ENCODE data around the gene STAB2. TPM values are rescaled to one million over a fixed set of nuclear protein-coding genes. Genes with fewer than 3 reads are reported as not detected.

The STAB2 gene, protein sequence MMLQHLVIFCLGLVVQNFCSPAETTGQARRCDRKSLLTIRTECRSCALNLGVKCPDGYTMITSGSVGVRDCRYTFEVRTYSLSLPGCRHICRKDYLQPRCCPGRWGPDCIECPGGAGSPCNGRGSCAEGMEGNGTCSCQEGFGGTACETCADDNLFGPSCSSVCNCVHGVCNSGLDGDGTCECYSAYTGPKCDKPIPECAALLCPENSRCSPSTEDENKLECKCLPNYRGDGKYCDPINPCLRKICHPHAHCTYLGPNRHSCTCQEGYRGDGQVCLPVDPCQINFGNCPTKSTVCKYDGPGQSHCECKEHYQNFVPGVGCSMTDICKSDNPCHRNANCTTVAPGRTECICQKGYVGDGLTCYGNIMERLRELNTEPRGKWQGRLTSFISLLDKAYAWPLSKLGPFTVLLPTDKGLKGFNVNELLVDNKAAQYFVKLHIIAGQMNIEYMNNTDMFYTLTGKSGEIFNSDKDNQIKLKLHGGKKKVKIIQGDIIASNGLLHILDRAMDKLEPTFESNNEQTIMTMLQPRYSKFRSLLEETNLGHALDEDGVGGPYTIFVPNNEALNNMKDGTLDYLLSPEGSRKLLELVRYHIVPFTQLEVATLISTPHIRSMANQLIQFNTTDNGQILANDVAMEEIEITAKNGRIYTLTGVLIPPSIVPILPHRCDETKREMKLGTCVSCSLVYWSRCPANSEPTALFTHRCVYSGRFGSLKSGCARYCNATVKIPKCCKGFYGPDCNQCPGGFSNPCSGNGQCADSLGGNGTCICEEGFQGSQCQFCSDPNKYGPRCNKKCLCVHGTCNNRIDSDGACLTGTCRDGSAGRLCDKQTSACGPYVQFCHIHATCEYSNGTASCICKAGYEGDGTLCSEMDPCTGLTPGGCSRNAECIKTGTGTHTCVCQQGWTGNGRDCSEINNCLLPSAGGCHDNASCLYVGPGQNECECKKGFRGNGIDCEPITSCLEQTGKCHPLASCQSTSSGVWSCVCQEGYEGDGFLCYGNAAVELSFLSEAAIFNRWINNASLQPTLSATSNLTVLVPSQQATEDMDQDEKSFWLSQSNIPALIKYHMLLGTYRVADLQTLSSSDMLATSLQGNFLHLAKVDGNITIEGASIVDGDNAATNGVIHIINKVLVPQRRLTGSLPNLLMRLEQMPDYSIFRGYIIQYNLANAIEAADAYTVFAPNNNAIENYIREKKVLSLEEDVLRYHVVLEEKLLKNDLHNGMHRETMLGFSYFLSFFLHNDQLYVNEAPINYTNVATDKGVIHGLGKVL (N-terminal part only)
- 1 to 10 TPM in 1 of 3 donors, under 1 TPM in 2; 0.25 to 1.2 (median 0.27) TPM for polyA plus RNA-seq (ENCODE audit: insufficient read length in 3 of 3)

- no peak for DNase-seq (ENCODE audit: low read depth in 3 of 3, low spot score in 2 of 3)
Observed at GRCh38 chr12:103586791-103587370, at the start of gene STAB2. STAB2 (plus strand) TSS chr12:103587273; CDS start chr12:103587477, 204 bp downstream.

DNA sequence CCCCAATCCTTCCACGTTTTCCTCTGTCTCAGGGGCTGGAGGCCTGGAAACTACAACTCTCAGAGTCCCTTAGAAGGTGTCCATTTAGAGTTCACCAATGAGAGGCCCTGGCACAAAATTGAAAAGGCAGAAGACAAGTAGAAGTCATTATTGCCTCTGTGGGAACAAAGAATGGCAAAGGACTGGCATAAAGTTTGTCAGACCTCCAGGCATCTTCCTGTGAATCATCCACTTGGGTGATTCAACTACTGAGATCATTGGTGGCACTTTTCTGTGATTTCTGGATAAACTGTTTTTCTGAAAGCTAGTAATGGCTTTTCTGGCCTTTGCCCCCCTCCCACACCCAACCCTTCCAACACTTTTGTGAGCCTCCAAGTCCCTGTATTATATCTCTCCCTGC is 48.7 kb upstream of the STAB2 start:
- DNase-seq (ENCODE audit: low read depth in 3 of 3, low spot score in 2 of 3) = no peak

DNA sequence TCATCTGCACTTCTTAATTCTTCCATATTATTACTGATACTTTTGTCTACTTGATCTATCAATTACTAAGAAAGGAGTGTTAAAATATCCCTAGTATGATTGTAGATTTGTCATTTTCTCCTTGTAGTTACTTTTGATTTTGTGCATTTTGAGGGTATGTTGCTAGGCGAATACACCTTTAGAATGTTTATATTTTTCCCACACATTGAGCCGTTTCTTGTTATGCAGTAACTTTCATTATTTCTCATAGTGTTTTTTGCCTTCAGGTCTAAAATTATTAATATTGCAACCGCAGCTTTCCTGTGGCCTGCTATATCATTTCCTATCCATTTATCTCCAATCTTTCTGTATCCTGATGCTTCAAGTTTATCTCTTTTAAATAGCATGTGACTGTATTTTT is 46.8 kb upstream of the STAB2 start:
- DNase-seq (ENCODE audit: low read depth in 3 of 3, low spot score in 2 of 3) = no peak

- no peak for DNase-seq (ENCODE audit: low read depth in 3 of 3, low spot score in 2 of 3)
Observed at GRCh38 chr12:103542078-103542477, 45.0 kb upstream of the STAB2 start.

DNA sequence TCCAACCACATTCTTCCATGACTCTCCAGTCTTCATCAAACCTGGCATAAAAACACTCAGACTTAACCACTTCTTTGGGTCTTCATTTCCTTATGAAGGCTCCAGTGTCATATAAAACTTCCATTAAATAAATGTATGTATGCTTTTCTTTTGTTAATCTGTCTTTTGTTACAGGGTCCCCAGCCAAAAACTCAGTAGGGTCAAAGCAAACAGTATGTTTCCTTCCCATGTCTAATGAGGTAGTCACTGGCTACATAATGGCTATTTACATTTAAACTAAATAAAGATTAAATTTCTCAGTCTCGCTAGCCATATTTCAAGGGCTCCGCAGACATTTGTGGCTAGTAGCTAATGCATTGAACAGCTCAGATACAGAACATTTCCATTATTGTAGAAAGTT is 40.1 kb upstream of the STAB2 start:
- DNase-seq (ENCODE audit: low read depth in 3 of 3, low spot score in 2 of 3) = no peak

DNA sequence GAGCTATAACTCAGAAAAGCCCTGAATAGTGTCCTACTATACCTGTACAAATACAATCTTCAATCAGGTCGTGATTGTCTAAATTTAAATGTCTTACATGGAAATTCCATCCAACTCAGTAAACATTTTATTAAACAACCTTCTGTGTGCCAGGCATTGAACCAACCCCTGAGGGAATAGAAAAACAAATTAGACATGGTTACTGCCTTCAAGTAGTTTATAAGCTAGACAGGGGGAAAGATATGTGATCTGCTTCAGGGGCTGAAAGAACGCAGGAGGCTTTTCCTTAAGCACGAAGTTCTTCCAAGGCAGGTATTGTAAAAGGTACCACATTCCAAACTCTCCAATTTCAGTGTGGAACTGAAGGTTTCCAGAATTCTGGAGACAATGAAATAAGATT is 39.7 kb upstream of the STAB2 start:
- DNase-seq (ENCODE audit: low read depth in 3 of 3, low spot score in 2 of 3) = no peak

- DNase-seq (ENCODE audit: low read depth in 3 of 3, low spot score in 2 of 3) = no peak
Observed at GRCh38 chr12:103547929-103548328, 39.1 kb upstream of the STAB2 start.

- DNase-seq (ENCODE audit: low read depth in 3 of 3, low spot score in 2 of 3) = peak; percentile 40 to 47 (median 41)
Observed at GRCh38 chr12:103548622-103549601, 38.2 kb upstream of the STAB2 start.

- DNase-seq (ENCODE audit: low read depth in 3 of 3, low spot score in 2 of 3) = no peak
Observed at GRCh38 chr12:103556890-103557627, 30.0 kb upstream of the STAB2 start.

DNA sequence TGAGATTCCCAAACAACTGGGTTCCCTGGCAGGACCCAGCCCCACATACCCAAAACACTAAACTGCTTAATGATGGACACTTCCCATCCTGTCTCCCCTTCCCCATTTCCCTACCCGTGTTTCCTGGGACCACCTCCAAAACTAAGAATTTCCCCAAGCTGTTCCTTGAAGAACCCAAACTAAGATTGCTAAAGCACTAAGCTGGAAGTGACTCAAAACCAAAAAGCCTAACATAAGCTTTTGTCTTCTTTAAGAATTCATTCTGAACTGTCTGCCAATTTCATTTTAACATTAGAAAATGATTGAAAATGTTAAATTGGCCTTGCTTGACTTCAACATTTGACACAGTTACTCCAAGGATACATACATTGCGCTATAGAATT is 29.5 kb upstream of the STAB2 start:
- no peak for DNase-seq (ENCODE audit: low read depth in 3 of 3, low spot score in 2 of 3)

DNA sequence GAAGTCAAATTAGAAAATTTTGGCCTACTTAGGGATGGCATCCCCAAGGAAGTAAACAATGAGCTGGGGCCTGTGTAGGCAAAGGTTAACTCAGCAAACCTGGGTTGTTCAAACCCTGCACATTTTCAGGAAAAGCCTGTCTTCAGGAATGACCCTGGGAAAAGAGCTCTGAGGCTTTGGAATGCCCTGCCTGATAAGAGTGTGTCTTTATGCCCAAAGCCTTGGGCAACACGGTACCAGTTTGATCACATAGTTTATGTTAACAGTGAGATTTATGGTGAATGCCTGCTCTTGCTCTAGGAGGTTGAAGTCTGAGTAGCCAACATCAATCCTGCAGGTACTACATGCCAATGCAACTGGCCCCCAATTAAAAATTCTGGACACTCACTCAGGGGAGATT is 28.2 kb upstream of the STAB2 start:
- DNase-seq (ENCODE audit: low read depth in 3 of 3, low spot score in 2 of 3) = no peak

DNA sequence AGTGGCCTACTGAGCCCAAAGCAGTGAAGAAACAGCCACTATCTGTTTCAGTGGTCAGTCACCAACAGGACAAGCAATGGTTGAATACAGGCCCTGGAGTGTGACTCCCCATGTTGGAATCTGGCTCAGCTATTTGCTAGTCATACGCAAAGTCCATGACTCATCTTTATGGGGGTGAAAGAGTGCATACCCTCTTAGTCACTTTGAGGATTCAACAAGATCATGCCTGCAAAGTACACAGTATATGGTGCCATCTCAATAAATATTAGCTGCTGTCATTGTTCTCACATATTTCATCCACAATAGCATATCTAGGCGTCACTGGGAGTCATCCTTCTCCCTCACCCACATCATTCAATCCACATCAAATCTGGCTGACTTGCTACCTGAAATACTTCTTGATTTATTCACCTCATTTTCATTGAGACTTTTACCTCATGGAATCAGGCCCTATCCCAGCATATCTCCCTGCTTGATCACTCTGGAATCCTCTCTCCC is 26.4 kb upstream of the STAB2 start:
- no peak for DNase-seq (ENCODE audit: low read depth in 3 of 3, low spot score in 2 of 3)

DNA sequence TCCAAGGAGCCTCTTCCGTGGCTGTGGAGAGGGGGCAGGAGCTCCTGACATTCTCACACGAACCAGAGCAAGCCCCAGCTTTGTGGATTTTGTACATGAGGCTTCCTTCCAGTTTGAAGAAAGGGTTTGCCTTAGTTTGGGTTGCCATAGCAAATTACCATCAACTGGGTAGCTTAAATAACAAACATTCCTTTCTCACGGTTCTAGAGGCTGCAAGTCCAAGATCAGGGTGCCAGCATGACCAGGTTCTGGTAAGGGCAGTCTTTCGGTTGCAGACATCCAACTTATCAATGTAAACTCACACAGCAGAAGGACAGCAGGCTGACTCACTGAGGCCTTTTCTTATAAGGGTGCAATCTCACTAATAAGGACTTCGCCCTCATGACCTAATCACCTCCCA is 25.9 kb upstream of the STAB2 start:
- DNase-seq (ENCODE audit: low read depth in 3 of 3, low spot score in 2 of 3) = no peak

DNA sequence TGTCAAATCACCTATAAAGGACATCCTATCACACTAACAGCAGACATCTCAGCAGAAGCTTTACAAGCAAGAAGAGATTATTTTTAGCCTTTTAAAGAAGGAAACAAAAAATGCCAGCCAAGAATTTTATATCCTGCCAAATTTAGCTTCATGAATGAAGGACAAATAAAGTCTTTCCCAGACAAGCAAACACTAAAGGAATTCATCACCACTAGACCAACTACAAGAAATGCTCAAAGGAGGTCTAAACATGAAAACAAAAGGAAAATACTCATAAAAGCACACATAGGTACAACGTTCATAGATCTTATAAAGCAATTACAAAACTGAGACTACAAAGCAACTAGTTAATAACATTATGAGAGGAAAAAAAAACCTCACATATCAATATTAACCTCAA is 20.7 kb upstream of the STAB2 start:
- no peak for DNase-seq (ENCODE audit: low read depth in 3 of 3, low spot score in 2 of 3)

- DNase-seq (ENCODE audit: low read depth in 3 of 3, low spot score in 2 of 3) = no peak
Observed at GRCh38 chr12:103569278-103569677, 17.8 kb upstream of the STAB2 start.

DNA sequence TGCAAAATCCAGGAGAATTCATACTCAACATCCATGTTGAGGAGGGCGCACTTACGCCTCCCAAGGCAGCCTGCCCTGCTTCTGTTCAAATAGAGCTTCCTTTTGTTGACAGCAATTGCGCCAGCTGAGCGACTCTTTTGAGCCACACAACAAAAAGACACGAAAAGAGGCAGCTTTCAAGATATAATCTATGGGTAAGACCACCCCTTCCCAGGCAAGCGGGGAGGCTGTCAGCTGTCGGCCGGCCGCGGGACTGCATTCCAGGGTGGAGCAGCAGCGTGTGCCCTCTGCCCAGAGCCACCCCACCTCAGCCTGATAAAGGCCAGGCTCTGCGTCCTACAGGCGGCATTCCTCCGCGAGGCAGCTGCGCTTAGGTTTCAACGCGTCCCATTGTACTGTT is 15.8 kb upstream of the STAB2 start:
- DNase-seq (ENCODE audit: low read depth in 3 of 3, low spot score in 2 of 3) = no peak

DNA sequence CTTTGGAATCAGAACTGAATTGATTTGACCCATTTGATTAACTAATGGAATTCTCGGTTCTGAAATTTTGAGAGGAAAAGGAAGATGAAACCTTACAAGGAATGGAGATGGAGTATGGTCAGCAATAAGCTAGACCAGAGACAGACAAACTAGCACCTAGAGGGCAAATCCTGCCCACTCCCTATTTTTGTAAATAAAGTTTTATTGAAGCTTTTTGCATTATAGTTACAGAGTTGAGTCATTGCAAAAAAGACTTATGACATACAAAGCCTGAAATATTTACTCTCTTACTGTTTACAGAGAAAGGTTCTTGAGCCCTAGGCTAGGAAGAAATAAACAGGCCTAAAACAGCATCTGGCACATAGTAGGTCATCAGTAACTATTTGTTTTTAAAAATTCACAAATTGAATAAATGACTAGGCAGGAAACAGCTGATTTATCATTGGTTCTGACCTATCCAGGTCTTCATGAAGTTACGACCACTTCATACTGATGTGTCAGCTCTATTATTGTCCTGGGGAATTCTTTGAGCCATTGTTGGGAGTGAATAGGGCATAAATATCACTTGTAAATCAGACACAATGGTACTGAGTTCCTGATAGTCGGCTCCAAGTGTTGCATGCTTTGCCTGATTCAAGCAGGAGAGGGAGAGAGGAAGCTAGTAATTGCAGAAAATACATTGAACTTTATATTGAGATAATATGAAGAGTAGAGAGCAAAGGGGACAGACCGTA is 14.6 kb upstream of the STAB2 start:
- no peak for DNase-seq (ENCODE audit: low read depth in 3 of 3, low spot score in 2 of 3)

GRCh38 chr12:103573185-103573584 is 13.9 kb upstream of the STAB2 start:
- no peak for DNase-seq (ENCODE audit: low read depth in 3 of 3, low spot score in 2 of 3)
